Measurements from ENCODE around the gene CYP4F12. TPM values are rescaled to one million over a fixed set of nuclear protein-coding genes. Genes with fewer than 3 reads are reported as not detected.

CYP4F12 gene
- total and polyA plus RNA-seq, 2 of the 8 experiments (the other 6 are each of a cell fraction or from before 2014, with no cell fraction given): not detected

DNA sequence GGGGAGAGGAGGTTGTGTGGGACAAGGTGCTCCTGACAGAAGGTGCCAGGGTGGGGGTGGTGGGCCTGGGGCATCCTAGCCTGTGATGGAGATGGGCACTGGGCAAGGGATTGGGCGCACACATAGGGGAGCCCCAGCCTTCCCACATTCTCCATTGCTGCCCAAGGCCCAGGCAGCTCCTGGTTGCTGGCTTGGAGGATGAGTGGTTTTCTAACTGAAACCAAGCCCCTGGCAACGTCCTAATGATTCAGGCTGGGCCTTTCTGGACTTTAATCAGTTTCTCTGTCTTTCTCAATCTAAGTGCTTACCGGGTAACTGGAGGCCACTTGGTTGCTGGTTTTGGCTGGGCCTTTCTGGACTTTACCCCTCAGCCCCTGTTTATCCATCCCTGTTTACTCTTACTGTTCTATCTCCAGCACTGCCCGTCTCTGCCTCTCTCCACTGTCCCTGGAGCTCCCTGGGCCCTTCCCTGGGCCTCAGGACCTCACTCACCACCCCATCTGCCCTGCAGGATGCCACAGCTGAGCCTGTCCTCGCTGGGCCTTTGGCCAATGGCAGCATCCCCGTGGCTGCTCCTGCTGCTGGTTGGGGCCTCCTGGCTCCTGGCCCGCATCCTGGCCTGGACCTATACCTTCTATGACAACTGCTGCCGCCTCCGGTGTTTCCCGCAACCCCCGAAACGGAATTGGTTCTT is 31.8 kb upstream of the CYP4F12 start (continued):
- TF ChIP-seq CHD1 (IDR thresholded peaks at IDR 0.05; ENCODE audit: low read depth, low read length) (no peak), POLR2A (IDR thresholded peaks at IDR 0.05; ENCODE audit: control extremely low read depth in 1 of 2, low read depth in 2 of 2, low read length in 2 of 2) (no peak)
